ENCODE results near the gene PAX2.

The PAX2 gene

GRCh38 chr10:100848770-100849169, 103.4 kb downstream of the PAX2 start:
- H3K9me3 Mint-ChIP-seq, result no peaks in the 10 kb centered on the region
- peaks cover 2% of the 10 kb centered on the region for H3K36me3 Mint-ChIP-seq (ENCODE audit: insufficient read depth)
- ATAC-seq (replicated peaks; ENCODE audit: extremely low read depth, poor library complexity, severe bottlenecking) (no peak), DNase-seq (ENCODE audit: low spot score in 2 of 2) (no peak)
- no peak overlapping the region for H3K4me3 Mint-ChIP-seq
- H3K27ac Mint-ChIP-seq (ENCODE audit: low read depth), result no peak overlapping the region
- peaks cover 82% of the 10 kb centered on the region for H3K27me3 Mint-ChIP-seq
- H3K4me1 Mint-ChIP-seq, result no peaks in the 10 kb centered on the region

- ATAC-seq (replicated peaks; ENCODE audit: extremely low read depth, poor library complexity, severe bottlenecking) (no peak), DNase-seq (ENCODE audit: low spot score in 2 of 2) (no peak)
- no peak overlapping the region for H3K4me3 Mint-ChIP-seq
- H3K36me3 Mint-ChIP-seq (ENCODE audit: insufficient read depth), result no peaks in the 10 kb centered on the region
- H3K4me1 Mint-ChIP-seq, result no peaks in the 10 kb centered on the region
- H3K27ac Mint-ChIP-seq (ENCODE audit: low read depth), result no peak overlapping the region
- H3K27me3 Mint-ChIP-seq, result peaks cover 80% of the 10 kb centered on the region
- H3K9me3 Mint-ChIP-seq, result no peaks in the 10 kb centered on the region
Measured at GRCh38 chr10:100858261-100858660, 112.9 kb downstream of the PAX2 start.

- ATAC-seq (replicated peaks; ENCODE audit: extremely low read depth, poor library complexity, severe bottlenecking) (no peak), DNase-seq (ENCODE audit: low spot score in 2 of 2) (no peak)
- peaks cover 84% of the 10 kb centered on the region for H3K27me3 Mint-ChIP-seq
- H3K4me1 Mint-ChIP-seq, result no peaks in the 10 kb centered on the region
- H3K36me3 Mint-ChIP-seq (ENCODE audit: insufficient read depth), result no peaks in the 10 kb centered on the region
- no peak overlapping the region for H3K4me3 Mint-ChIP-seq
- no peaks in the 10 kb centered on the region for H3K9me3 Mint-ChIP-seq
- H3K27ac Mint-ChIP-seq (ENCODE audit: low read depth), result no peak overlapping the region
Measured at GRCh38 chr10:100858747-100859483, 113.5 kb downstream of the PAX2 start.

- Mint-ChIP-seq H3K27ac (ENCODE audit: low read depth) (no peak overlapping the region), H3K36me3 (ENCODE audit: insufficient read depth) (no peaks in the 10 kb centered on the region), H3K9me3 (no peaks in the 10 kb centered on the region), H3K27me3 (peaks cover 84% of the 10 kb centered on the region), H3K4me1 (no peaks in the 10 kb centered on the region), H3K4me3 (no peak overlapping the region)
- ATAC-seq (replicated peaks; ENCODE audit: extremely low read depth, poor library complexity, severe bottlenecking) (no peak), DNase-seq (ENCODE audit: low spot score in 2 of 2) (no peak)
Measured at GRCh38 chr10:100859484-100859763, 114.0 kb downstream of the PAX2 start.

GRCh38 chr10:100863433-100863832, 118.1 kb downstream of the PAX2 start:
- no peaks in the 10 kb centered on the region for H3K9me3 Mint-ChIP-seq
- H3K4me3 Mint-ChIP-seq, result no peak overlapping the region
- no peaks in the 10 kb centered on the region for H3K36me3 Mint-ChIP-seq (ENCODE audit: insufficient read depth)
- no peaks in the 10 kb centered on the region for H3K4me1 Mint-ChIP-seq
- no peak for ATAC-seq (replicated peaks; ENCODE audit: extremely low read depth, poor library complexity, severe bottlenecking)
- no peak overlapping the region for H3K27ac Mint-ChIP-seq (ENCODE audit: low read depth)
- H3K27me3 Mint-ChIP-seq, result peaks cover 88% of the 10 kb centered on the region
- DNase-seq (ENCODE audit: low spot score in 2 of 2), result no peak

GRCh38 chr10:100864036-100864885, 118.9 kb downstream of the PAX2 start:
- H3K4me3 Mint-ChIP-seq, result no peak overlapping the region
- H3K36me3 Mint-ChIP-seq (ENCODE audit: insufficient read depth), result no peaks in the 10 kb centered on the region
- H3K27me3 Mint-ChIP-seq, result peaks cover 80% of the 10 kb centered on the region
- no peaks in the 10 kb centered on the region for H3K9me3 Mint-ChIP-seq
- ATAC-seq (replicated peaks; ENCODE audit: extremely low read depth, poor library complexity, severe bottlenecking), result no peak
- no peak overlapping the region for H3K27ac Mint-ChIP-seq (ENCODE audit: low read depth)
- no peak for DNase-seq (ENCODE audit: low spot score in 2 of 2)
- no peaks in the 10 kb centered on the region for H3K4me1 Mint-ChIP-seq

DNA sequence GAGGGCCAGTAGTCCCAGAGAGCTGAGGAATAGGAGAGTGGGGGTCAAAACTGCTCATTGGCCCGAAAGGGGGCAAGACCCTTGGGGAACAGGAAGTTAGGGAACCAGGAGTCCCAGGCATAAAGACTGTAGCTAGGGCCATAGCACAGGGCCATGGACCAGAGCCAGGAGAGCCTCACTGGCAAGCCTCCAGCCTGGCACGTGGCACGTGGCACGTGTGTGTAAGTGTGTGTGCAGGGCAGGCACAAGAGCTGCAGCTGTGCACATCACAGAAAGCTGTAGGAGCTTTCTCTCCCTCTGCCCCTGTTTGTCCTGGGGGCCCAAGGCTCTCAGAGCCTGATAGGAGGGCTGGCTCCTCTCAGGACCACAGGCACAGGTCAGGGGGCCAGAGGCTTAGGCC, 119.6 kb downstream of the PAX2 start:
- Mint-ChIP-seq H3K9me3 (no peaks in the 10 kb centered on the region), H3K36me3 (ENCODE audit: insufficient read depth) (no peaks in the 10 kb centered on the region), H3K27ac (ENCODE audit: low read depth) (no peak overlapping the region), H3K4me1 (no peaks in the 10 kb centered on the region), H3K27me3 (peaks cover 72% of the 10 kb centered on the region), H3K4me3 (no peak overlapping the region)
- ATAC-seq (replicated peaks; ENCODE audit: extremely low read depth, poor library complexity, severe bottlenecking), result no peak
- DNase-seq (ENCODE audit: low spot score in 2 of 2), result no peak

DNA sequence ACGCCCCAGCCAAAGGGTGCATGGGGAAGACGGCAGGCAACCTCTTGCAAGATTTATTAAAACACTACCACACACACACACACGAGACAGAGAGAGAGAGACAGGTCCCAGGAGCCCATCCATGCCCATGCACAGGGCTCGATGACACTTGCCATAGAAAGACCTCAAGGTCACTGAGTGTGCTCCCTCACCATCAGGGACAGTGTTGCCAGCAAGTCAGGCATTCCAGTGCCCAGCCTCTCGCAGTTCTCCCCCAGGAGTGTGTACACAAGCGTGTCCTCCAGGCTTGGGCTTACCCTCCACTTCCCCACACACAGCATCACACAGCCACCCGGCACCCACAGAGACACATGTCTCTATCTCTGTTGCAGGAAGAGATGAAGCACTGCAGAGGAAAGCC, 120.6 kb downstream of the PAX2 start:
- no peak overlapping the region for H3K27ac Mint-ChIP-seq (ENCODE audit: low read depth)
- no peak overlapping the region for H3K4me3 Mint-ChIP-seq

DNA sequence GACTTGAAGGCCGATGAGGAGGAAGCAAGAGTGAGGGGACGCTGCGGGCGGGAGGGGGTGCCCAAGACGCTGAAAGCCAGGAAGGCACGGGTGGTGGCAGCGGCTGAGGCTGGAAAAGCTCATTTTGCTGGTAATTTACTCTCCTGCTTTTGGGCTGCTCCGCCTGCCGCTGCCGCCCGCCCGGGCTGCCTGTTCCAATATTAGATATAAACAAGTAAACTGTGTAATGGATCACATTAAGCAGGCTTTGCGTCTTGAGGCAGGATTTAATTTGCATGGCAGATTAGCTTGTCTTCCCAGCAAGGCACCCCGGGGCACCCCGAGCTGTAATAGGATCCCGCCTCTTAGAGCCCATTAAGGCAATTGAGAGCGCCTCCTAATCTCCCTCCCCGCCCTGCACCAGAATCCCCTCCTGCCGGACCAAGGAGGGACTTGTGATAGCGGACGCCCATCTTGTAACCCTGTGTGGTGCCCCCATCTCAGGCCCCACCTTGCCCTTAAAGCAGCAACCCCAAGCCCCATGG, 121.3 kb downstream of the PAX2 start:
- Mint-ChIP-seq H3K36me3 (ENCODE audit: insufficient read depth) (no peaks in the 10 kb centered on the region), H3K9me3 (no peaks in the 10 kb centered on the region), H3K27ac (ENCODE audit: low read depth) (no peak overlapping the region), H3K4me1 (no peaks in the 10 kb centered on the region), H3K4me3 (no peak overlapping the region), H3K27me3 (peaks cover 60% of the 10 kb centered on the region)
- DNase-seq (ENCODE audit: low spot score in 2 of 2), result no peak
- ATAC-seq (replicated peaks; ENCODE audit: extremely low read depth, poor library complexity, severe bottlenecking), result no peak

More for the DNA sequence above, 120.6 kb downstream of the PAX2 start:
- ATAC-seq (replicated peaks; ENCODE audit: extremely low read depth, poor library complexity, severe bottlenecking) (no peak), DNase-seq (ENCODE audit: low spot score in 2 of 2) (no peak)
- no peaks in the 10 kb centered on the region for H3K36me3 Mint-ChIP-seq (ENCODE audit: insufficient read depth)
- peaks cover 67% of the 10 kb centered on the region for H3K27me3 Mint-ChIP-seq
- no peaks in the 10 kb centered on the region for H3K4me1 Mint-ChIP-seq
- H3K9me3 Mint-ChIP-seq, result no peaks in the 10 kb centered on the region

DNA sequence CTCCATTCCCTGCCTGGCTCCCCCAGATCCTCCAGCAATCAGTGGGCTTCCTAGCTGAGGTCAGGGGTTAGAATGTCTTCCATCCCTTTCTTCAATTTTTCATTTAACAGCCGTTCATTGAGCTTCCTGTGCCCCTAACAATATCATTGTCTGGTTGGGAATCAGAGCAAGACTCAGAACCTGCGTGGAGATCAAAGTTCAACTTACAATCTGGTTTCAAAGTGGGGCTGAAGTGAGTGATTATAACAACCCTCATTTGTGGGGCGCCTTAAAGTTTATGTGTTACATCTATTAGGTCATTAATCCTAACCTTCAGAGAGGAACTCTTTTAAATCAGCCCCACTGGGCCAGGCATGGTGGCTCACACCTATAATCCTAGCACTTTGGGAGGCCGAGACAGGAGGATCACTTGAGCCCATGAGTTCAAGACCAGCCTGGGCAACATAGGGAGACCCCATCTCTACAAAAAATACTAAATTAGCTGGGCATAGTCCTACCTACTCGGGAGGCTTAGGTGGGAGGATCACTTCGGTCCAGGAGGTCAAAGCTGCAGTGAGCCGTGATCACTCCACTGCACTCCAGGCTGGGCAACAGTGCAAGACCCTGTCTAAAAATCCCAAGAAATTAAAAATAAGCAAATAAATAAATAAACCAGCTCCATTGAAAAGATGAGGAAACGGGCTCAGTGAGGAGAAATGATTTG, 122.0 kb downstream of the PAX2 start:
- Mint-ChIP-seq H3K9me3 (no peaks in the 10 kb centered on the region), H3K27ac (ENCODE audit: low read depth) (no peak overlapping the region), H3K36me3 (ENCODE audit: insufficient read depth) (no peaks in the 10 kb centered on the region), H3K4me1 (no peaks in the 10 kb centered on the region), H3K27me3 (peaks cover 54% of the 10 kb centered on the region), H3K4me3 (no peak overlapping the region)
- no peak for DNase-seq (ENCODE audit: low spot score in 2 of 2)
- ATAC-seq (replicated peaks; ENCODE audit: extremely low read depth, poor library complexity, severe bottlenecking), result no peak

GRCh38 chr10:100868382-100868781, 123.0 kb downstream of the PAX2 start:
- Mint-ChIP-seq H3K9me3 (no peaks in the 10 kb centered on the region), H3K27me3 (peaks cover 54% of the 10 kb centered on the region)

GRCh38 chr10:100869399-100869798, 124.0 kb downstream of the PAX2 start:
- Mint-ChIP-seq H3K4me1 (no peaks in the 10 kb centered on the region), H3K27ac (ENCODE audit: low read depth) (no peak overlapping the region), H3K27me3 (peaks cover 48% of the 10 kb centered on the region), H3K36me3 (ENCODE audit: insufficient read depth) (no peaks in the 10 kb centered on the region), H3K9me3 (no peaks in the 10 kb centered on the region), H3K4me3 (no peak overlapping the region)
- no peak for DNase-seq (ENCODE audit: low spot score in 2 of 2)
- no peak for ATAC-seq (replicated peaks; ENCODE audit: extremely low read depth, poor library complexity, severe bottlenecking)

More at GRCh38 chr10:100868382-100868781, 123.0 kb downstream of the PAX2 start:
- Mint-ChIP-seq H3K4me3 (no peak overlapping the region), H3K36me3 (ENCODE audit: insufficient read depth) (no peaks in the 10 kb centered on the region), H3K4me1 (no peaks in the 10 kb centered on the region), H3K27ac (ENCODE audit: low read depth) (no peak overlapping the region)
- DNase-seq (ENCODE audit: low spot score in 2 of 2), result no peak
- ATAC-seq (replicated peaks; ENCODE audit: extremely low read depth, poor library complexity, severe bottlenecking), result no peak
